ENCODE data around the gene VAMP4.

The VAMP4 gene

DNA sequence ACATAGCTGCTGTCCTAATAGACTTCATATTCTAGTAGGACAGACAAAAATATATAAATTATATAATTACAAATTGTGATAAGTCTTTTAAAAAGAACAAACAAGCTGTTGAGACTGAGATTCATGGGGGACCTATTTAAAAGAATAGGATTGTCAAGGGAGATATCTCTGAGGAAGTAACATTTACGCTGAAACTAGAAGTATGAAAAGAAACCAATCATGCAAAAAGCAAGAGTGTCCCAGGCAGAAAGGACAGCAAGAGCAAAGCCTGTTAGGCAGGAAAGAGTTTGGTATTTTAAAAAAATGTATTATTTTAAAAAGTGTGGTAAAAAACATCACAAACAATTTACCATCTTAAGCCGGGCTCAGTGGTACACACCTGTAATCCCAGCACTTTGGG is 30.4 kb upstream of the VAMP4 start:
- Histone ChIP-seq H3K9me3 (ENCODE audit: control insufficient read depth, insufficient read depth, low read length) (no peaks in the 10 kb centered on the region), H3K9ac (ENCODE audit: low read depth, low read length) (no peak overlapping the region), H3K36me3 (ENCODE audit: control insufficient read depth, insufficient read depth, low read length) (no peaks in the 10 kb centered on the region)

GRCh38 chr1:171769754-171770153 is 27.9 kb upstream of the VAMP4 start:
- no peak overlapping the region for H3K4me3 ChIP-seq (ENCODE audit: low read depth, low read length)
- no peaks in the 10 kb centered on the region for H3K27me3 ChIP-seq (ENCODE audit: control insufficient read depth, insufficient read depth, low read length)
- H3K9me3 ChIP-seq (ENCODE audit: control insufficient read depth, insufficient read depth, low read length), result no peaks in the 10 kb centered on the region
- no peak overlapping the region for H3K9ac ChIP-seq (ENCODE audit: low read depth, low read length)
- H3K36me3 ChIP-seq (ENCODE audit: control insufficient read depth, insufficient read depth, low read length), result no peaks in the 10 kb centered on the region
- H3K4me1 ChIP-seq (ENCODE audit: control insufficient read depth, insufficient read depth, low read length), result no peaks in the 10 kb centered on the region

More for the DNA sequence above, 30.4 kb upstream of the VAMP4 start:
- H3K4me3 ChIP-seq (ENCODE audit: low read depth, low read length), result no peak overlapping the region
- H3K27me3 ChIP-seq (ENCODE audit: control insufficient read depth, insufficient read depth, low read length), result no peaks in the 10 kb centered on the region
- H3K4me1 ChIP-seq (ENCODE audit: control insufficient read depth, insufficient read depth, low read length), result no peaks in the 10 kb centered on the region

- no peaks in the 10 kb centered on the region for H3K36me3 ChIP-seq (ENCODE audit: control insufficient read depth, insufficient read depth, low read length)
- H3K4me1 ChIP-seq (ENCODE audit: control insufficient read depth, insufficient read depth, low read length), result no peaks in the 10 kb centered on the region
- no peak overlapping the region for H3K4me3 ChIP-seq (ENCODE audit: low read depth, low read length)
- H3K9ac ChIP-seq (ENCODE audit: low read depth, low read length), result no peak overlapping the region
- H3K9me3 ChIP-seq (ENCODE audit: control insufficient read depth, insufficient read depth, low read length), result no peaks in the 10 kb centered on the region
- no peaks in the 10 kb centered on the region for H3K27me3 ChIP-seq (ENCODE audit: control insufficient read depth, insufficient read depth, low read length)
Observed at GRCh38 chr1:171769171-171769570, 27.3 kb upstream of the VAMP4 start.

DNA sequence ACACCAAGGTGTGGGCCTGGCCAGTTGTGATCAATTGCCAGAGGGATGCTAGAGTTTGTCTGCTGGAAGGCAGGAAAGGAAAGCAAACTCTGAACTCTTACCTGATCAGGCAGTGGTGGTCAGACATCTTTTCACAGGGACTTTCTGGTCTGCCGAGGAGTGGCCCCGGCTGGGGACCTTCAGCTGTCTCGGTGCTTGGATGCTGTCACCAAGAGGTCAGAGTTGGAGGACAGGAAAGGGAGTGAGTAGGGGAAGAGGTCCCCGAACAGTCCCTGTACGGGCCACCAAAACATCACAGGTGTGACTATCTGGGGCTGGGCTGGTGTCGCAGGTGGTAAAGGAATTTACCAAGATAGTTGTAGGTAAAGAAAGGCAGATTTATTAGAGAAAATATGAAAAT is 21.9 kb upstream of the VAMP4 start:
- Histone ChIP-seq H3K36me3 (ENCODE audit: control insufficient read depth, insufficient read depth, low read length) (no peaks in the 10 kb centered on the region), H3K4me3 (ENCODE audit: low read depth, low read length) (no peak overlapping the region), H3K27me3 (ENCODE audit: control insufficient read depth, insufficient read depth, low read length) (no peaks in the 10 kb centered on the region), H3K4me1 (ENCODE audit: control insufficient read depth, insufficient read depth, low read length) (no peaks in the 10 kb centered on the region), H3K9ac (ENCODE audit: low read depth, low read length) (no peak overlapping the region), H3K9me3 (ENCODE audit: control insufficient read depth, insufficient read depth, low read length) (no peaks in the 10 kb centered on the region)

GRCh38 chr1:171762143-171762563 is 20.3 kb upstream of the VAMP4 start:
- H3K9me3 ChIP-seq (ENCODE audit: control insufficient read depth, insufficient read depth, low read length), result no peaks in the 10 kb centered on the region
- H3K4me3 ChIP-seq (ENCODE audit: low read depth, low read length), result no peak overlapping the region
- H3K9ac ChIP-seq (ENCODE audit: low read depth, low read length), result no peak overlapping the region

GRCh38 chr1:171758011-171758410 is 16.1 kb upstream of the VAMP4 start:
- H3K27me3 ChIP-seq (ENCODE audit: control insufficient read depth, insufficient read depth, low read length), result no peaks in the 10 kb centered on the region
- H3K9me3 ChIP-seq (ENCODE audit: control insufficient read depth, insufficient read depth, low read length), result no peaks in the 10 kb centered on the region
- peaks cover 4% of the 10 kb centered on the region for H3K4me1 ChIP-seq (ENCODE audit: control insufficient read depth, insufficient read depth, low read length)
- H3K9ac ChIP-seq (ENCODE audit: low read depth, low read length), result no peak overlapping the region
- no peak overlapping the region for H3K4me3 ChIP-seq (ENCODE audit: low read depth, low read length)
- no peaks in the 10 kb centered on the region for H3K36me3 ChIP-seq (ENCODE audit: control insufficient read depth, insufficient read depth, low read length)

More at GRCh38 chr1:171762143-171762563, 20.3 kb upstream of the VAMP4 start:
- Histone ChIP-seq H3K36me3 (ENCODE audit: control insufficient read depth, insufficient read depth, low read length) (no peaks in the 10 kb centered on the region), H3K27me3 (ENCODE audit: control insufficient read depth, insufficient read depth, low read length) (no peaks in the 10 kb centered on the region), H3K4me1 (ENCODE audit: control insufficient read depth, insufficient read depth, low read length) (no peaks in the 10 kb centered on the region)

- Histone ChIP-seq H3K4me1 (ENCODE audit: control insufficient read depth, insufficient read depth, low read length) (peaks cover 4% of the 10 kb centered on the region), H3K27me3 (ENCODE audit: control insufficient read depth, insufficient read depth, low read length) (no peaks in the 10 kb centered on the region), H3K36me3 (ENCODE audit: control insufficient read depth, insufficient read depth, low read length) (no peaks in the 10 kb centered on the region), H3K9ac (ENCODE audit: low read depth, low read length) (no peak overlapping the region), H3K9me3 (ENCODE audit: control insufficient read depth, insufficient read depth, low read length) (no peaks in the 10 kb centered on the region), H3K4me3 (ENCODE audit: low read depth, low read length) (no peak overlapping the region)
Observed at GRCh38 chr1:171756856-171757255, 15.0 kb upstream of the VAMP4 start.

- Histone ChIP-seq H3K27me3 (ENCODE audit: control insufficient read depth, insufficient read depth, low read length) (no peaks in the 10 kb centered on the region), H3K9ac (ENCODE audit: low read depth, low read length) (no peak overlapping the region), H3K4me3 (ENCODE audit: low read depth, low read length) (no peak overlapping the region), H3K4me1 (ENCODE audit: control insufficient read depth, insufficient read depth, low read length) (peaks cover 4% of the 10 kb centered on the region), H3K9me3 (ENCODE audit: control insufficient read depth, insufficient read depth, low read length) (no peaks in the 10 kb centered on the region), H3K36me3 (ENCODE audit: control insufficient read depth, insufficient read depth, low read length) (no peaks in the 10 kb centered on the region)
Observed at GRCh38 chr1:171754971-171755370, 13.1 kb upstream of the VAMP4 start.

- no peaks in the 10 kb centered on the region for H3K27me3 ChIP-seq (ENCODE audit: control insufficient read depth, insufficient read depth, low read length)
- H3K36me3 ChIP-seq (ENCODE audit: control insufficient read depth, insufficient read depth, low read length), result no peaks in the 10 kb centered on the region
- no peaks in the 10 kb centered on the region for H3K9me3 ChIP-seq (ENCODE audit: control insufficient read depth, insufficient read depth, low read length)
- peaks cover 4% of the 10 kb centered on the region for H3K4me1 ChIP-seq (ENCODE audit: control insufficient read depth, insufficient read depth, low read length)
- H3K9ac ChIP-seq (ENCODE audit: low read depth, low read length), result no peak overlapping the region
- no peak overlapping the region for H3K4me3 ChIP-seq (ENCODE audit: low read depth, low read length)
Observed at GRCh38 chr1:171754353-171754705, 12.5 kb upstream of the VAMP4 start.

- Histone ChIP-seq H3K4me3 (ENCODE audit: low read depth, low read length) (no peak overlapping the region), H3K4me1 (ENCODE audit: control insufficient read depth, insufficient read depth, low read length) (peaks cover 4% of the 10 kb centered on the region), H3K36me3 (ENCODE audit: control insufficient read depth, insufficient read depth, low read length) (no peaks in the 10 kb centered on the region), H3K27me3 (ENCODE audit: control insufficient read depth, insufficient read depth, low read length) (no peaks in the 10 kb centered on the region), H3K9me3 (ENCODE audit: control insufficient read depth, insufficient read depth, low read length) (no peaks in the 10 kb centered on the region), H3K9ac (ENCODE audit: low read depth, low read length) (no peak overlapping the region)
Observed at GRCh38 chr1:171753685-171754352, 12.0 kb upstream of the VAMP4 start.

- Histone ChIP-seq H3K4me3 (ENCODE audit: low read depth, low read length) (no peak overlapping the region), H3K4me1 (ENCODE audit: control insufficient read depth, insufficient read depth, low read length) (peaks cover 4% of the 10 kb centered on the region), H3K27me3 (ENCODE audit: control insufficient read depth, insufficient read depth, low read length) (no peaks in the 10 kb centered on the region), H3K36me3 (ENCODE audit: control insufficient read depth, insufficient read depth, low read length) (no peaks in the 10 kb centered on the region), H3K9me3 (ENCODE audit: control insufficient read depth, insufficient read depth, low read length) (no peaks in the 10 kb centered on the region), H3K9ac (ENCODE audit: low read depth, low read length) (no peak overlapping the region)
Observed at GRCh38 chr1:171753182-171753581, 11.3 kb upstream of the VAMP4 start.

DNA sequence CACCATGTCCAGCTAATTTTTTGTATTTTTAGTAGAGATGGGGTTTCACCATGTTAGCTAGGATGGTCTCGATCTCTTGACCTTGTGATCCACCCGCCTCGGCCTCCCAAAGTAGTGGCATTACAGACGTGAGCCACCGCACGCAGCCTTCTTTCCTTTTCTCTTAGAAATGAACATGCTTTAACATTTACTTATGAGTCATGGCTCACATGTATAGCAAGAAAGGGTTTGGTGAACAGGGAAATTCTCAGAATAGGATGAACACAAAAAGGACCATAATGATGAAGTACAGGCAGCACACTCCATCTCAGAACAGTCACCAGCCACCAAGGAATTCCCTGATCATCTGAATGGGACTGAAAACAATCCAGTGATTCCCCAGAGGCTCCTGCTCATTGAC is 9.4 kb upstream of the VAMP4 start:
- Histone ChIP-seq H3K27me3 (ENCODE audit: control insufficient read depth, insufficient read depth, low read length) (no peaks in the 10 kb centered on the region), H3K4me1 (ENCODE audit: control insufficient read depth, insufficient read depth, low read length) (peaks cover 4% of the 10 kb centered on the region), H3K9me3 (ENCODE audit: control insufficient read depth, insufficient read depth, low read length) (no peaks in the 10 kb centered on the region), H3K36me3 (ENCODE audit: control insufficient read depth, insufficient read depth, low read length) (no peaks in the 10 kb centered on the region), H3K4me3 (ENCODE audit: low read depth, low read length) (no peak overlapping the region), H3K9ac (ENCODE audit: low read depth, low read length) (no peak overlapping the region)
